HL-60/S4 treated with retinoic acid at 250 ng/mL for 4 days and 3 days (cell line): ENCODE data around the gene FAM53A.
"Not testable (repeated sequence)": the region's sequence is repeated elsewhere in the genome, so short reads cannot be mapped to it uniquely, and the experiment has no call there.

Experiments used
- in situ Hi-C: fragments of 300-500 bp; cut with MboI; formaldehyde crosslinking; loops from 2 replicates; pipeline ENCODE4 v1.7.0; 2022; ENCODE audit warnings: low sequenced_read_pairs

FAM53A gene

GRCh38 chr4:1686440-1687036 lies 2.4 kb upstream of the FAM53A start:
- in situ Hi-C loops = no loop called here

- in situ Hi-C loops = no loop called here
Measured at GRCh38 chr4:1685235-1686150, 1.4 kb upstream of the FAM53A start.

- in situ Hi-C loops = no loop called here
Measured at GRCh38 chr4:1684506-1685234, 557 bp upstream of the FAM53A start.

GRCh38 chr4:1683261-1683735 lies 815 bp downstream of the FAM53A start:
- in situ Hi-C loops = no loop called here

GRCh38 chr4:1682860-1683259 lies 1.3 kb downstream of the FAM53A start:
- in situ Hi-C loops = no loop called here

GRCh38 chr4:1678244-1678643 lies 5.9 kb downstream of the FAM53A start:
- in situ Hi-C loops = no loop called here

- in situ Hi-C loops = no loop called here
Measured at GRCh38 chr4:1676605-1677525, 7.2 kb downstream of the FAM53A start.

GRCh38 chr4:1675802-1676137 lies 8.3 kb downstream of the FAM53A start:
- in situ Hi-C loops = no loop called here

GRCh38 chr4:1675136-1675801 lies 8.8 kb downstream of the FAM53A start:
- in situ Hi-C loops = no loop called here

- in situ Hi-C loops = no loop called here
Measured at GRCh38 chr4:1674682-1675081, 9.4 kb downstream of the FAM53A start.

- in situ Hi-C loops = no loop called here
Measured at GRCh38 chr4:1673671-1674070, 10.4 kb downstream of the FAM53A start.

GRCh38 chr4:1671011-1671410 lies 13.1 kb downstream of the FAM53A start:
- in situ Hi-C loops = not testable (repeated sequence)

- in situ Hi-C loops = no loop called here
Measured at GRCh38 chr4:1670279-1670678, 13.8 kb downstream of the FAM53A start.

GRCh38 chr4:1669850-1670249 lies 14.3 kb downstream of the FAM53A start:
- in situ Hi-C loops = no loop called here

- in situ Hi-C loops = no loop called here
Measured at GRCh38 chr4:1669270-1669669, 14.8 kb downstream of the FAM53A start.

- in situ Hi-C loops = no loop called here
Measured at GRCh38 chr4:1668488-1668840, 15.6 kb downstream of the FAM53A start.

GRCh38 chr4:1667273-1667672 lies 16.8 kb downstream of the FAM53A start:
- in situ Hi-C loops = no loop called here

- in situ Hi-C loops = no loop called here
Measured at GRCh38 chr4:1666391-1666790, 17.7 kb downstream of the FAM53A start.

GRCh38 chr4:1664141-1664540 lies 20.0 kb downstream of the FAM53A start:
- in situ Hi-C loops = no loop called here

- in situ Hi-C loops = no loop called here
Measured at GRCh38 chr4:1663549-1663948, 20.6 kb downstream of the FAM53A start.
